K562 (cell line): ENCODE measurements around the gene ATXN1. TPM values are rescaled to one million over a fixed set of nuclear protein-coding genes. Genes with fewer than 3 reads are reported as not detected.

Experiments used
- HDAC1 ChIP-seq, 2 experiments: fragments of 450-650 bp; IDR thresholded peaks; 2 replicates each; pipeline ENCODE4 v1.6.1; 2016 to 2017; ENCODE audit warnings: inconsistent platforms in 1 of 2, mild to moderate bottlenecking in 1 of 2, moderate library complexity in 1 of 2
- HEY1 ChIP-seq: fragments of 250-450 bp; sonication (Bioruptor Pico); IDR thresholded peaks from 2 replicates; pipeline ENCODE4 v1.5.0; 2020; ENCODE audit warnings: mild to moderate bottlenecking, moderate library complexity, borderline replicate concordance
- HMG20A ChIP-seq: fragments of 450-650 bp; formaldehyde crosslinking; conservative IDR thresholded peaks from 2 replicates; pipeline ENCODE4 v1.4.0; 2020; ENCODE audit warnings: mild to moderate bottlenecking, mixed read lengths
- KLF10 ChIP-seq: fragments of 250-450 bp; sonication (Bioruptor Pico); IDR thresholded peaks from 2 replicates; pipeline ENCODE4 v1.6.1; 2021; ENCODE audit warnings: matching md5 sums
- MEF2A ChIP-seq: IDR thresholded peaks from 2 replicates; pipeline ENCODE4 v1.6.1; 2011; ENCODE audit warnings: low read depth, mild to moderate bottlenecking, low read length, moderate library complexity; ENCODE audit not compliant: control insufficient read depth
- NBN ChIP-seq: fragments of 450-650 bp; IDR thresholded peaks from 2 replicates; pipeline ENCODE4 v1.6.1; 2016; ENCODE audit warnings: low read depth, mild to moderate bottlenecking
- RBM15 ChIP-seq: fragments of 200-400 bp; formaldehyde crosslinking; IDR thresholded peaks from 2 replicates; pipeline ENCODE4 v1.6.1; 2018; ENCODE audit warnings: mild to moderate bottlenecking, low read length, moderate library complexity; ENCODE audit not compliant: insufficient read depth
- SIN3A ChIP-seq, 2 experiments: fragments of 150-350 bp in 1 of 2; IDR thresholded peaks; 2 replicates each; pipeline ENCODE4 v1.6.1; 2011 to 2016; ENCODE audit warnings: borderline replicate concordance in 2 of 2, low read depth in 2 of 2, low read length in 2 of 2, mild to moderate bottlenecking in 2 of 2, moderate library complexity in 2 of 2; ENCODE audit not compliant: control insufficient read depth in 1 of 2
- TEAD1 ChIP-seq, 2 experiments: fragments of 450-650 bp in 1 of 2; sonication (generic) in 1 of 2; formaldehyde crosslinking; IDR thresholded peaks; 2 replicates each; pipeline versions ENCODE4 v1.4.0 to v1.8.0; 2020 to 2022; ENCODE audit warnings: mild to moderate bottlenecking in 2 of 2, missing genetic modification reagents in 1 of 2
- ZNF324 ChIP-seq: fragments of 250-450 bp; sonication (Bioruptor Pico); IDR thresholded peaks from 2 replicates; pipeline ENCODE4 v1.4.0; 2020; ENCODE audit warnings: mild to moderate bottlenecking
- ZNF584 ChIP-seq: fragments of 200-800 bp; sonication (Bioruptor generic); IDR thresholded peaks from 2 replicates; pipeline ENCODE4 v1.6.1; 2016; ENCODE audit warnings: low read depth, mild to moderate bottlenecking, missing genetic modification characterization, missing compliant biosample characterization
- polyA plus RNA-seq, 8 experiments: library from polyadenylated mRNA; depleted of rRNA in 4 of 8; stranded (reverse) in 5 of 8; unstranded in 3 of 8; fragments of >200 nt; fragmentation: Nextera tagmentation in 2 of 8; fragmentation: Illumina TruSeq in 1 of 8; extraction: Ambion mirVana in 2 of 8; extraction: Trizol in 1 of 8; gene quantifications; 2 replicates each; pipeline versions ENCODE4 v1.2.1 to v1.2.3, GENCODE V29; 2011 to 2014; ENCODE audit warnings: inconsistent platforms in 1 of 8, missing spikeins in 1 of 8
- total RNA-seq, 7 experiments: library from RNA; depleted of rRNA in 6 of 7; stranded (reverse); fragments of >200 nt in 6 of 7; fragmentation: Illumina TruSeq in 2 of 7; extraction: Trizol in 2 of 7; gene quantifications; 2 replicates each; pipeline versions ENCODE4 v1.2.1 to v1.2.3, GENCODE V29; 2011 to 2021; ENCODE audit warnings: low replicate concordance in 1 of 7
- TF ChIP-seq, protein P1 (sequence below): fragments of 450-650 bp; IDR thresholded peaks from 2 replicates; pipeline ENCODE4 v1.6.1; 2017; ENCODE audit warnings: antibody characterized with exemption, mild to moderate bottlenecking
- TF ChIP-seq, protein P2 (sequence below): fragments of 450-650 bp; IDR thresholded peaks from 2 replicates; pipeline ENCODE4 v1.7.1; 2018; ENCODE audit warnings: mild to moderate bottlenecking, low read depth; ENCODE audit not compliant: partially characterized antibody
- TF ChIP-seq, protein P3 (sequence below), 2 experiments: fragments of 450-650 bp; conservative IDR thresholded peaks; 2 replicates each; pipeline ENCODE4 v1.6.1; 2017; ENCODE audit warnings: mild to moderate bottlenecking in 2 of 2, moderate library complexity in 2 of 2
- TF ChIP-seq, protein P4 (sequence below): fragments of 450-650 bp; formaldehyde crosslinking; conservative IDR thresholded peaks from 2 replicates; pipeline ENCODE4 v1.4.0; 2022; ENCODE audit warnings: mild to moderate bottlenecking, missing genetic modification characterization

ATXN1 gene
- total and polyA plus RNA-seq, 9 of the 15 experiments (the other 6 are each of a cell fraction or from before 2014, with no cell fraction given) = under 0.01 to 1.2 (median 0.58) TPM

DNA sequence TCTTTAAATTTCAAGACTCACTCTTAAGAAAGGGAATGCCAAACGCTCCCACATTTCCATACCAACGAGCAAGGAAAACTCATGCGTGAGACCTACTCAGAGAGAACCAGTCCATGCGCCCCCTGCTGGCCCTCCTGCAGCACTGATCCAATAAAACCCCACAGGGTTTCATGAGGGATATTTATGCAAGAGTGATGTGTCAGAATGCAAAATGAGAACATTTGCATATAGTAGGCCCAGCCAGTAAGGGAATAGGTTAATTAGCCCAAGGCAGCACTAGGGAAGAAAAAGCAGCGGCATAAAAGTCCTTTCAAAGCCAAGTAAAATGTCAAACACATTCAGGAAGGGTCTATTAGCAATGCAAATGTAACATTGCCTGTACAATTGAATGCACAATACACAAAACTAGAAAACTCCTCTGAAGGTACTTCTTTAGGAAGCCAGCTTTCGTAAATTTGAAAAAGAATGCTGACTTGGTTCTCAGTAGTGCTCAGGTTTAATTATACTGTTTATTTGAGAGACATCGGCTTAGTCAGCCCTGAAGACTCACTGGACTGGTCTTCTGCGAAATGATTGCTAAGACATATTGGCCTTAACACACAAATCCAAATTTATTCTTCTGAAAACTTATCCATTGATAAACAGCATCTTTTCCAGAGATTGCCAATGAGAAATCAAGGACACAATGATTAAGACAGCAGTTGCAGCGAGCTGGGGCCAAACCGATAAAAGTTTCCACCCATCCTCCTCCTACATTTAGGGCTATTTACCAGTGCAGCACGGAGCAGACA is 429.7 kb downstream of the ATXN1 start (continued):
- TF ChIP-seq, protein P1, sequence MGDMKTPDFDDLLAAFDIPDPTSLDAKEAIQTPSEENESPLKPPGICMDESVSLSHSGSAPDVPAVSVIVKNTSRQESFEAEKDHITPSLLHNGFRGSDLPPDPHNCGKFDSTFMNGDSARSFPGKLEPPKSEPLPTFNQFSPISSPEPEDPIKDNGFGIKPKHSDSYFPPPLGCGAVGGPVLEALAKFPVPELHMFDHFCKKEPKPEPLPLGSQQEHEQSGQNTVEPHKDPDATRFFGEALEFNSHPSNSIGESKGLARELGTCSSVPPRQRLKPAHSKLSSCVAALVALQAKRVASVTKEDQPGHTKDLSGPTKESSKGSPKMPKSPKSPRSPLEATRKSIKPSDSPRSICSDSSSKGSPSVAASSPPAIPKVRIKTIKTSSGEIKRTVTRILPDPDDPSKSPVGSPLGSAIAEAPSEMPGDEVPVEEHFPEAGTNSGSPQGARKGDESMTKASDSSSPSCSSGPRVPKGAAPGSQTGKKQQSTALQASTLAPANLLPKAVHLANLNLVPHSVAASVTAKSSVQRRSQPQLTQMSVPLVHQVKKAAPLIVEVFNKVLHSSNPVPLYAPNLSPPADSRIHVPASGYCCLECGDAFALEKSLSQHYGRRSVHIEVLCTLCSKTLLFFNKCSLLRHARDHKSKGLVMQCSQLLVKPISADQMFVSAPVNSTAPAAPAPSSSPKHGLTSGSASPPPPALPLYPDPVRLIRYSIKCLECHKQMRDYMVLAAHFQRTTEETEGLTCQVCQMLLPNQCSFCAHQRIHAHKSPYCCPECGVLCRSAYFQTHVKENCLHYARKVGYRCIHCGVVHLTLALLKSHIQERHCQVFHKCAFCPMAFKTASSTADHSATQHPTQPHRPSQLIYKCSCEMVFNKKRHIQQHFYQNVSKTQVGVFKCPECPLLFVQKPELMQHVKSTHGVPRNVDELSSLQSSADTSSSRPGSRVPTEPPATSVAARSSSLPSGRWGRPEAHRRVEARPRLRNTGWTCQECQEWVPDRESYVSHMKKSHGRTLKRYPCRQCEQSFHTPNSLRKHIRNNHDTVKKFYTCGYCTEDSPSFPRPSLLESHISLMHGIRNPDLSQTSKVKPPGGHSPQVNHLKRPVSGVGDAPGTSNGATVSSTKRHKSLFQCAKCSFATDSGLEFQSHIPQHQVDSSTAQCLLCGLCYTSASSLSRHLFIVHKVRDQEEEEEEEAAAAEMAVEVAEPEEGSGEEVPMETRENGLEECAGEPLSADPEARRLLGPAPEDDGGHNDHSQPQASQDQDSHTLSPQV = no peak
- 0 out of 4 replicates have a peak, but pooled peaks of 1 of the 2 experiments have one; percentile 6 for TF ChIP-seq TEAD1 (CRISPR knock-in tag; IDR thresholded peaks at IDR 0.05)
- TF ChIP-seq HMG20A (CRISPR knock-in tag) = no peak
- TF ChIP-seq, protein P2, sequence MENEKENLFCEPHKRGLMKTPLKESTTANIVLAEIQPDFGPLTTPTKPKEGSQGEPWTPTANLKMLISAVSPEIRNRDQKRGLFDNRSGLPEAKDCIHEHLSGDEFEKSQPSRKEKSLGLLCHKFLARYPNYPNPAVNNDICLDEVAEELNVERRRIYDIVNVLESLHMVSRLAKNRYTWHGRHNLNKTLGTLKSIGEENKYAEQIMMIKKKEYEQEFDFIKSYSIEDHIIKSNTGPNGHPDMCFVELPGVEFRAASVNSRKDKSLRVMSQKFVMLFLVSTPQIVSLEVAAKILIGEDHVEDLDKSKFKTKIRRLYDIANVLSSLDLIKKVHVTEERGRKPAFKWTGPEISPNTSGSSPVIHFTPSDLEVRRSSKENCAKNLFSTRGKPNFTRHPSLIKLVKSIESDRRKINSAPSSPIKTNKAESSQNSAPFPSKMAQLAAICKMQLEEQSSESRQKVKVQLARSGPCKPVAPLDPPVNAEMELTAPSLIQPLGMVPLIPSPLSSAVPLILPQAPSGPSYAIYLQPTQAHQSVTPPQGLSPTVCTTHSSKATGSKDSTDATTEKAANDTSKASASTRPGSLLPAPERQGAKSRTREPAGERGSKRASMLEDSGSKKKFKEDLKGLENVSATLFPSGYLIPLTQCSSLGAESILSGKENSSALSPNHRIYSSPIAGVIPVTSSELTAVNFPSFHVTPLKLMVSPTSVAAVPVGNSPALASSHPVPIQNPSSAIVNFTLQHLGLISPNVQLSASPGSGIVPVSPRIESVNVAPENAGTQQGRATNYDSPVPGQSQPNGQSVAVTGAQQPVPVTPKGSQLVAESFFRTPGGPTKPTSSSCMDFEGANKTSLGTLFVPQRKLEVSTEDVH = no peak
- TF ChIP-seq ZNF324 (CRISPR knock-in tag) = no peak
- TF ChIP-seq ZNF584 = no peak
- no peak; the same call in 1 of the 2 replicates for TF ChIP-seq MEF2A
- no peak for TF ChIP-seq KLF10 (CRISPR knock-in tag)
- TF ChIP-seq, protein P3, sequence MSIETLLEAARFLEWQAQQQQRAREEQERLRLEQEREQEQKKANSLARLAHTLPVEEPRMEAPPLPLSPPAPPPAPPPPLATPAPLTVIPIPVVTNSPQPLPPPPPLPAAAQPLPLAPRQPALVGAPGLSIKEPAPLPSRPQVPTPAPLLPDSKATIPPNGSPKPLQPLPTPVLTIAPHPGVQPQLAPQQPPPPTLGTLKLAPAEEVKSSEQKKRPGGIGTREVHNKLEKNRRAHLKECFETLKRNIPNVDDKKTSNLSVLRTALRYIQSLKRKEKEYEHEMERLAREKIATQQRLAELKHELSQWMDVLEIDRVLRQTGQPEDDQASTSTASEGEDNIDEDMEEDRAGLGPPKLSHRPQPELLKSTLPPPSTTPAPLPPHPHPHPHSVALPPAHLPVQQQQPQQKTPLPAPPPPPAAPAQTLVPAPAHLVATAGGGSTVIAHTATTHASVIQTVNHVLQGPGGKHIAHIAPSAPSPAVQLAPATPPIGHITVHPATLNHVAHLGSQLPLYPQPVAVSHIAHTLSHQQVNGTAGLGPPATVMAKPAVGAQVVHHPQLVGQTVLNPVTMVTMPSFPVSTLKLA (conservative IDR thresholded peaks at IDR 0.05) = 0 out of 4 replicates have a peak, but pooled peaks of 1 of the 2 experiments have one; percentile 23
- TF ChIP-seq, protein P4, sequence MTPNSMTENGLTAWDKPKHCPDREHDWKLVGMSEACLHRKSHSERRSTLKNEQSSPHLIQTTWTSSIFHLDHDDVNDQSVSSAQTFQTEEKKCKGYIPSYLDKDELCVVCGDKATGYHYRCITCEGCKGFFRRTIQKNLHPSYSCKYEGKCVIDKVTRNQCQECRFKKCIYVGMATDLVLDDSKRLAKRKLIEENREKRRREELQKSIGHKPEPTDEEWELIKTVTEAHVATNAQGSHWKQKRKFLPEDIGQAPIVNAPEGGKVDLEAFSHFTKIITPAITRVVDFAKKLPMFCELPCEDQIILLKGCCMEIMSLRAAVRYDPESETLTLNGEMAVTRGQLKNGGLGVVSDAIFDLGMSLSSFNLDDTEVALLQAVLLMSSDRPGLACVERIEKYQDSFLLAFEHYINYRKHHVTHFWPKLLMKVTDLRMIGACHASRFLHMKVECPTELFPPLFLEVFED (CRISPR knock-in tag) = no peak
- no peak for TF ChIP-seq SIN3A (IDR thresholded peaks at IDR 0.05; ENCODE audit: borderline replicate concordance in 2 of 2, control insufficient read depth in 1 of 2, low read depth in 2 of 2, low read length in 2 of 2)
- TF ChIP-seq RBM15 = no peak
- no peak for TF ChIP-seq HEY1 (CRISPR knock-in tag)
- TF ChIP-seq NBN = no peak
- TF ChIP-seq HDAC1 (IDR thresholded peaks at IDR 0.05) = 0 out of 4 replicates have a peak, but pooled peaks of 1 of the 2 experiments have one; percentile 26
